HG02981 (cell line): ENCODE data around the gene CEP104.

ENCODE experiments used
- ATAC-seq: cut with Tn5 transposase; IDR thresholded peaks from one replicate; pipeline ENCODE4 v1.9.1; 2021; ENCODE audit warnings: mild to moderate bottlenecking, moderate library complexity; ENCODE audit not compliant: unreplicated experiment

The CEP104 gene

DNA sequence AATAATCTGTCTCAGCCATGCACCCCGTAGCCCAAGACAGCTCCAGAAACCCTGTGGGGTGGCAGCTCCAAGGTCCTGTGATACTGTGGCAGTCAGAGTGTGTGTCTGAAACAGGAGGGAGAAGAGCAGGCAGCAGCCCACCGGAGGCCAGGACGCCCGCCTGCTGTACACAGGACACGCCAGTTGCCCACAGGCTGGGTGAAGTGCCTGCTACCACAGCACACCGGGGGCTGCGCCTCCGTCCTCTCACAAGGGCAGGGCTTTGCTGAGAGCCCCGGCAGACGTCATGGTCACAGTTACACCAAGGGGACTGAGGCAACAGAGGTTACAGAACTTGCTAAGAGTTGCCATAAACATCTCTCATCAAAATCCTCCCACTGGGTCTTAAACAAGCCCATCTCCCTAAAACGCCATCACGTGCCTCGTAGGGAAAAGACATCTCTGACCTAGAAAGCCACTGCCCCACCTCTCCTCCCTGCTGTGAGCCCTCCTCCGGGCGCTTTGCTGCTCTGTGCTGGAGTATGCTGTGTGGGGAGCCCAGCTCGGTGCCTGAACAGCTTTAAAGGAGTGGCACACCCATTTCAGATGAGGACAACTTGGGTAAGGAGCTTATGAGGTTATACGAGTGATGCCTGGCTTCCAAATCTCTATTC lies 37.7 kb upstream of the CEP104 start:
- ATAC-seq = no peak

GRCh38 chr1:3893190-3893589 lies 36.2 kb upstream of the CEP104 start:
- no peak for ATAC-seq

- no peak for ATAC-seq
Measured at GRCh38 chr1:3892748-3893147, 35.7 kb upstream of the CEP104 start.

DNA sequence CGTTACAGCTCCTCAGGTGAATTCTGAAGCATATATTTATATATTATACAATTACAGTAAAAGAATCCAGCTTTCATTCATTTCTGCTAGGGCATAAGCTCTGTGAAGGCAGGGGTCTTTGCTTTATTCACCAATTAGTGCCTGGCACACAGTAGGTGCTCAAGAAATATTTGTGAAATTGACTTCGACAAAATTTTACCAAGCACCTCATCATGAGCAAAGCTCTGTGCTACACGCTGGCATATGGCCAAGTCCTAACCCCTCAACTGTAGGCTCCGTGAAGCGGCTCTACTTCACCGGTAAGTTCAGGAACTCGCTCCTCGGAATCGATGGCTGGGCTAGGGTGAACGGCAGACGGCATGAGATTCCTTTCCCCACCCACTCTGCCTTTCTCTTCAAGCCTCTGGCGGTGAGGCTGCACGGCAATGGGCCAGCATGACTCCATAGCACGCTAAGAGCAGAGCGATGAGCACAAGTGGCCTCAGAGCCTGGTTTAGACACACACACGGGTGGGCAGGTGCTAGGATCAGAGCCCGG lies 34.4 kb upstream of the CEP104 start:
- ATAC-seq = no peak

DNA sequence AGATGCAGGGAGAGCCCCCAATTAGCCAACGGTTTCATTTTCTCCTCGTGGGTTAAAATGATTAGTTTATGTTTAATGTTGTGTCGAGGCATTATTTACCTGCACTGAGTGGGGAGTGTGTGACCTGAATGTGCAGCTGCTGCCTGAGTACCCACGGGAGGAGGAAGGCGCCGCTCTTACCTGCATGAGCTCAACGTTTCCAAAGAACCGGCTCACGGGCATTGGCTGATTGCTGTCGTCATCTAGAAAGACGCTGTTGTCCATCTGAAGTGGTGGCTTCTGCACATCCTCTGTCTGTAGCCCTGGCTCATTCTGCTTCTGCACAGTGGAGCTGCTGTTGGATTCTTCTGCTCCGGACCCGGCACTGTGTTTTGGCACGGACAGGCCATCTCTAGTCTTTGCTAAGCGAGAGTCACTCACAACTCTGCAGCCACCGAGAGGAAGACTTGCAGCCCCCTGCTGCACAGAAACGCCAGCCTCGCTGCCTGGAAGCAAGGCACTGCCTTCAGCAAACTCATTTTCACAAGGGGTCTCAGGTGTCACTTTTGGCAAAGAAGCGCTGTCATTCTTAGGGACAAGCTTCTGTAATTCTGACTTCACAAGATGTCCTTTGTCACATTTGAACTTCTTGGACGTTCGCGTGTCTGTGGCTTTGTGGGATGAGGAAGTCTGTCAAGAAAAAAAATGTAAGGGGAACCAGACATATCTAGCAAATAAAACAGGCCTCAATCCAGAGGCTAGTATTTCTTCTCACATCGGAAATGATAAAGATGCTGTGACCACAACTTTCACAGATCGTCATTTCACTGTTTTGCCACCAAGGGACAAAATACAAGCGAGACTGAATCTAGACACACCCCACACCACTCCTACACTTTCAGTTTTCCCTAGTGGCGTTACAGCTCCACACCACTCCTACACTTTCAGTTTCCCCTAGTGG lies 33.6 kb upstream of the CEP104 start:
- peak; percentile 64 for ATAC-seq

GRCh38 chr1:3889936-3890335 lies 32.9 kb upstream of the CEP104 start:
- no peak for ATAC-seq

- no peak for ATAC-seq
Measured at GRCh38 chr1:3888301-3888700, 31.3 kb upstream of the CEP104 start.

GRCh38 chr1:3886691-3887090 lies 29.7 kb upstream of the CEP104 start:
- no peak for ATAC-seq

GRCh38 chr1:3886106-3886670 lies 29.2 kb upstream of the CEP104 start:
- ATAC-seq = no peak

GRCh38 chr1:3885611-3886010 lies 28.6 kb upstream of the CEP104 start:
- no peak for ATAC-seq

- no peak for ATAC-seq
Measured at GRCh38 chr1:3884966-3885365, 28.0 kb upstream of the CEP104 start.

GRCh38 chr1:3883194-3883925 lies 26.3 kb upstream of the CEP104 start:
- no peak for ATAC-seq

DNA sequence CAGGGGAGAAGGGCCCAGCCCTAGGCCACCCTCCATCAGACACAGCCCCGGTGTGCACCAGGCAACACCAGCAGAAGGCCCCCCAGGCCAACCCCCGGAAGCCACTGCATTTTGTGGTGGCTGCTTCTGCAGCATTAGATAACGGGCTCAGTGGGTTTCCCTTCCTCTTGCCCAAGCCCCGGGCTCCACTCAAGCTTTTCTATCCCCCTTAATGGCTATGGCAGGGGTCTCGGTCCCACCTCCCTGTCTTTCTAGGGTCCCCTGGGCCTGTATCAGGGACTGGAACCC lies 24.1 kb upstream of the CEP104 start:
- ATAC-seq = no peak

DNA sequence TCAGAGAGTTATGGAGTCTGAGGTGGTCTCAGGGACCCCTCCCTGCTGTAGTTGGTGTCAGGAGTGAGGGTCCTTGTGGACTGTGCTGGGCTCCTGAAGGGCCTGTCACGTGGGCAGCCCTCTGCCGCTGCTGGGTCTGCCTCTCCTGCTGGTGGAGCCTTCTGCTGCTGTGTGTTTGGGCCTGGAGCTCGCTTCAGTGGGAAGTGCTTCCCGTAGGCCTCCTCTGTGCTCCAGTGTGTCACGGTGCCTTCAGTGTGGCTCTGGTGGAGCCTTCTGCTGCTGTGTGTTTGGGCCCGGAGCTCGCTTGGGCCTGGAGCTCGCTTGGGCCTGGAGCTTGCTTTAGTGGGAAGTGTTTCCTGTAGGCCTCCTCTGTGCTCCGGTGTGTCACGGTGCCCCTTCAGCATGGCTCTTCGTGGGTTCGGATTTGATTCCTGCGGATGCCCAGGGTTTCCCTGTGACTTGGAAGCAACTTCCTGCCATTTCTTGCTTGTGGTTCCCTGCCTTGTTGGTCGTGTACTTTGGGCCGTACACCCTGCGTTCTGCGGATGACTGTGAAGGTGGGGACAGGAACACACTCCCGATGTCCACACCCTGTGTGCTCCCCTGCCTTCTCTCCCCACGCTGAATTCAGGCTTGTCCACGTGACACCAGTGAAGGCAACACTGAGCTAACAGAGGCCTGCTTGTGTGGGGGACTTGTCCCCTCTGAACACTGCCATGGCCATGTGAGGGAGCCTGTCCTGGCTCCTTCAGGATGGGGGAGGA lies 23.6 kb upstream of the CEP104 start:
- no peak for ATAC-seq

DNA sequence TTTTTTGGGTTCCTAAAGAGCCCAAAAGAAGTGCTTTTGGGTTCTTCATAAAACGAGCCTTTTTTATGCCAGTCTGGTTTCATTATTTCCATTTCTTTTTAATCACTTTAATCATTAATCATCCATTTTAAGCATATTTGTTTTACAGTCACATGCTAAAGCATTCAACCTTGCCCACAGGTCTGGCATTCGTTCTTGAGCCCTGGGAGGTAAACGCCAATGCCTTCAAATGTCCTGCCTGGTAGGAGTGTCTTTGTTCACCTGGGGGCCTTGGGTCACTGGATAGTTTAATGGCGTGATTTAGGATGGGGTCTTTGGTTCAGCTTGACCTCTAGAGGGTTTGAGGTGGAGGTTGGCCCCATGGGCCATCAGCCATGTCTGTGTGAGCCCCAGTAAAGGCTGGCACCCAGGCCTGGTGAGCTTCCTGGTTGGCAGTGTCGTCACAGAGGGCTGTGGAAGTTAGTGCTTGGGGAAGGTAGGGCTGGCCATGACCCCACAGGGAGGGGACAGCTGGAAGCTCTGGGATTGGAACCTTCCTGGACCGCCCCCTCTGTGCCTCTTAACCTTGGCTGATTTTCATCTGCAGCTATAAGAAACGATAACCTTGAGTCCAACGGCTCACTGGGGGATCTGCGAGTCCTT lies 22.9 kb upstream of the CEP104 start:
- ATAC-seq = no peak

DNA sequence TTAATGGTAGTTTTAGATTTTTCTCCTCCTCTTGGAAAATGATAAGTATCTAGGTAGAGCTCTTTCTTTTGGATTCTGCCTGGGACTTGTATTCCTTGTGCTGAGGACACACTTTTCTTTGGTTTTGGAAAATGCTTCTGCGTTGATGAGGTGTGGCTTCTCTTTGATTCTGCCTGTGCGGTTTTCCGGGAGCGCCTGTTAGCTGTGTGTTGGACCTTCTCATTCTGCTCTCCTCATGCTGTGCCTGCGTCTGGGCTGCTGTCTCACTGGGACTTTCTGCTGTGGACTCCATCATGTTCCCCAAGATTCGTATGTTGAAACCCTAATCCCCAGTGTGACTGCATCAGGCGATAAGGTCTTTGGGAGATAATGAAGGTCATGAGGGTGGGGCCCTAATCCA lies 22.1 kb upstream of the CEP104 start:
- no peak for ATAC-seq

DNA sequence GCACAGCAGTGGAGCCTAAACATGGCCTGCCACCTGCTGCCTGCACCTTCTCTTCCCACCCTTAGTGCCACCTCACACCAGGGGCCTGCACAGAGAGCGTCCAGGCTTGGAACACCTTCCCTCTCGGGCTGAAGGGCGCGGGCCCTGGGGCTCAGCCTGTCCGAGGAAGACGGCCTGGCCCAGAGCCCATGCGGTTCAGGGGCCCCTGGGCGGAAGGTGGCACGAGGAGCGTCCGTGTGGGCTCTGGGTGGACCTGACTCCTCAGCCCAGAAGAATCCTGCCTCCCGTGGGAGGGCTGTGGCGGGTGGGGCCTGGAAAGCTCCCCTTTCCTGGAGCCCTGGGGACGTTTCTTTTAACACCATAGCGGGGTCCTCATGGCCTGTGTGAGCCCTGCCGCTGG lies 19.7 kb upstream of the CEP104 start:
- no peak for ATAC-seq

- no peak for ATAC-seq
Measured at GRCh38 chr1:3874736-3875135, 17.7 kb upstream of the CEP104 start.

- no peak for ATAC-seq
Measured at GRCh38 chr1:3872546-3872945, 15.5 kb upstream of the CEP104 start.

DNA sequence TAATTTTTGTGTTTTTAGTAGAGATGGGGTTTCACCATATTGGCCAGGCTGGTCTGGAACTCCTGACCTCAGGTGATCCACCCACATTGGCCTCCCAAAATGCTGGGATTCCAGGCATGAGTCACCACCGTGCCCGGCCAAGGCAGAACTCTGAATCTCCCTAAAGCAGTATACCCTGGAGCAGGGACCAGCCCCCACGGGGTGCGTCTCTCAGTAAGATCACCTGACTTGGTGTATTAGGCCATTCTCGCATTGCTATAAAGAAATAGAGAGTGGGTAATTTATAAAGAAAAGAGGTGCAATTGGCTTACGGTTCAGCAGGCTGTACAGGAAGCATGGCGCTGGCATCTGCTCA lies 14.4 kb upstream of the CEP104 start:
- no peak for ATAC-seq
